PC-3 (cell line): ENCODE data around the gene KCNQ1. TPM values are rescaled to one million over a fixed set of nuclear protein-coding genes. Genes with fewer than 3 reads are reported as not detected.
A peak's percentile ranks its signal among the peaks of the same experiment; 100 is the strongest.

Experiments
- ATAC-seq: fragments of 200-7000 bp; cut with Tn5 transposase; 2 replicates; pipeline ENCODE4 v1.9.1; 2020; ENCODE audit warnings: mild to moderate bottlenecking, moderate library complexity
- Bru-seq: library from RNA; stranded (reverse); fragments of 400-500 nt; gene quantifications from one replicate; lab custom pipeline; 2021; lab: Mats Ljungman, UMichigan
- BruChase-seq, 2 experiments: library from RNA; stranded (reverse); fragments of 400-500 nt; gene quantifications; one replicate each; lab custom pipeline; 2021; lab: Mats Ljungman, UMichigan
- BruUV-seq: library from RNA; stranded (reverse); fragments of 400-500 nt; replicated peaks from 2 replicates; lab custom pipeline; 2021; lab: Mats Ljungman, UMichigan
- CTCF ChIA-PET: fragments of 300-600 bp; sonication (Branson Sonifier 250); formaldehyde crosslinking; loops from one replicate; lab custom pipeline; 2022; ENCODE audit warnings: antibody characterized with exemption; lab: Charles Lee
- POLR2A ChIA-PET: fragments of 300-600 bp; sonication (Branson Sonifier 250); formaldehyde crosslinking; loops from one replicate; lab custom pipeline; 2022; ENCODE audit warnings: antibody characterized with exemption; ENCODE audit not compliant: unreplicated experiment; lab: Charles Lee
- DNase-seq: peaks from one replicate; pipeline ENCODE4 v3.0.0-alpha.2; 2015
- H2AFZ ChIP-seq: fragments of 300-600 bp; sonication (generic); 2 replicates; pipeline ENCODE4 v1.6.0; 2016; ENCODE audit warnings: antibody characterized with exemption, low read length
- H3F3A ChIP-seq: fragments of 300-600 bp; sonication (generic); one replicate; pipeline ENCODE4 v1.6.0; 2017; ENCODE audit warnings: antibody characterized with exemption, low read length, control low read depth, mild to moderate bottlenecking; ENCODE audit not compliant: unreplicated experiment
- H3K27ac ChIP-seq: fragments of 300-600 bp; sonication (generic); 2 replicates; pipeline ENCODE4 v1.5.1; 2016; ENCODE audit warnings: mild to moderate bottlenecking, low read length
- H3K27me3 ChIP-seq: fragments of 300-600 bp; sonication (generic); 2 replicates; pipeline ENCODE4 v1.6.1; 2016; ENCODE audit warnings: low read length, mixed read lengths
- H3K36me3 ChIP-seq: fragments of 300-600 bp; sonication (generic); 2 replicates; pipeline ENCODE4 v1.6.1; 2016; ENCODE audit warnings: low read depth, mixed run types, low read length, mixed read lengths
- H3K4me1 ChIP-seq: fragments of 300-600 bp; sonication (generic); 2 replicates; pipeline ENCODE4 v1.5.1; 2016; ENCODE audit warnings: low read length; ENCODE audit not compliant: insufficient read depth
- H3K4me2 ChIP-seq: fragments of 300-600 bp; sonication (generic); 2 replicates; pipeline ENCODE4 v1.6.0; 2016; ENCODE audit warnings: low read length
- H3K4me3 ChIP-seq: fragments of 300-600 bp; sonication (generic); 2 replicates; pipeline ENCODE4 v1.5.1; 2016; ENCODE audit warnings: mild to moderate bottlenecking, low read length, mixed read lengths
- H3K79me2 ChIP-seq: fragments of 300-600 bp; sonication (generic); 2 replicates; pipeline ENCODE4 v1.6.1; 2017; ENCODE audit warnings: low read length, mixed read lengths
- H3K9ac ChIP-seq: fragments of 300-600 bp; sonication (generic); 2 replicates; pipeline ENCODE4 v1.6.0; 2016; ENCODE audit warnings: mild to moderate bottlenecking, low read length
- H3K9me2 ChIP-seq: fragments of 300-600 bp; sonication (generic); replicated peaks from 2 replicates; pipeline ENCODE4 v1.6.1; 2016; ENCODE audit warnings: mixed run types, low read length, mixed read lengths
- H3K9me3 ChIP-seq: fragments of 300-600 bp; sonication (generic); 2 replicates; pipeline ENCODE4 v1.6.1; 2016; ENCODE audit warnings: low read length, mixed read lengths
- H4K20me1 ChIP-seq: fragments of 300-600 bp; sonication (generic); 2 replicates; pipeline ENCODE4 v1.6.1; 2016; ENCODE audit warnings: low read length, mixed read lengths
- CTCF ChIP-seq: fragments of 300-600 bp; sonication (generic); conservative IDR thresholded peaks from 2 replicates; pipeline ENCODE4 v1.5.1; 2017; ENCODE audit warnings: antibody characterized with exemption, low read depth, mild to moderate bottlenecking, low read length
- EZH2 ChIP-seq: fragments of 300-600 bp; sonication (generic); IDR thresholded peaks from one replicate; pipeline ENCODE4 v1.6.1; 2017; ENCODE audit warnings: antibody characterized with exemption, mild to moderate bottlenecking, low read length; ENCODE audit not compliant: unreplicated experiment
- EZH2phosphoT487 ChIP-seq: fragments of 300-600 bp; sonication (generic); IDR thresholded peaks from 2 replicates; pipeline ENCODE4 v1.6.1; 2018; ENCODE audit warnings: mild to moderate bottlenecking, antibody characterized with exemption, low read length, borderline replicate concordance
- intact Hi-C: fragments of 100-400 bp; cut with micrococcal nuclease; formaldehyde crosslinking; loops from 2 replicates; pipeline ENCODE4 v1.9.0; 2023
- long read RNA-seq: library from polyadenylated mRNA; unstranded; transcript quantifications from one replicate; pipeline ENCODE4 v2.0.0, GENCODE V29; 2021; ENCODE audit not compliant: unreplicated experiment
- total RNA-seq: library from RNA; depleted of rRNA; stranded (reverse); fragments of >200 nt; gene quantifications from 2 replicates; pipeline ENCODE4 v1.2.3, GENCODE V29; 2014; rRNA removed

Gene KCNQ1
- 0.40 and 3.0 TPM in 2 replicates for total RNA-seq
- Bru-seq, nascent RNA: percentile 16 among the genes with signal in this experiment
- percentile 9 among the genes with signal in this experiment for BruChase-seq, experiment 1, labeled RNA remaining after a 6-hour chase
- percentile 13 among the genes with signal in this experiment for BruChase-seq, experiment 2, labeled RNA remaining after a 2-hour chase
- long read RNA-seq, partial matches to known transcripts: 0 of 6 reads
- long read RNA-seq, other reads (novel, unspliced or antisense): 6 of 6 reads

- Histone ChIP-seq H3F3A (no peaks in the 10 kb centered on the region), H3K4me2 (peak within 1 kb of the TSS; percentile 69), H2AFZ (no peak within 1 kb of the TSS), H3K36me3 (no peaks in the 10 kb centered on the region), H4K20me1 (no peaks in the 10 kb centered on the region), H3K79me2 (no peaks in the 10 kb centered on the region), H3K27me3 (peaks cover 7% of the 10 kb centered on the region; the same call in 1 of the 2 replicates), H3K9me3 (no peaks in the 10 kb centered on the region), H3K27ac (no peak within 1 kb of the TSS), H3K9ac (no peak within 1 kb of the TSS), H3K9me2 (no peaks in the 10 kb centered on the region), H3K4me1 (no peaks in the 10 kb centered on the region), H3K4me3 (peak within 1 kb of the TSS; percentile 50; the same call in 1 of the 2 replicates)
- intact Hi-C loops: no loop called here
- peak; percentile 52 for DNase-seq
- CTCF ChIA-PET: no interaction called here
- BruUV-seq: no TSS peak
- no peak for TF ChIP-seq EZH2
- no peak for TF ChIP-seq CTCF
- TF ChIP-seq EZH2phosphoT487: no peak
- POLR2A ChIA-PET: no interaction called here
- peak; percentile 73 for ATAC-seq
These were observed at the start of gene KCNQ1 for GRCh38 chr11:2444821-2445745. Gene KCNQ1, plus strand, starts transcription at chr11:2445008. Its CDS starts 91 bp downstream, at chr11:2445099.

- intact Hi-C loops: no loop called here
- Histone ChIP-seq H3K9me2 (no peaks in the 10 kb centered on the region), H3K4me1 (peaks cover 11% of the 10 kb centered on the region), H3K79me2 (peaks cover 15% of the 10 kb centered on the region), H3K4me3 (no peak overlapping the region), H3K36me3 (no peaks in the 10 kb centered on the region; the same call in 1 of the 2 replicates), H3K9me3 (no peaks in the 10 kb centered on the region), H3K27ac (no peak overlapping the region), H2AFZ (no peak overlapping the region), H3K9ac (no peak overlapping the region), H3K27me3 (no peaks in the 10 kb centered on the region), H3K4me2 (no peak overlapping the region), H4K20me1 (peaks cover 2% of the 10 kb centered on the region; the same call in 1 of the 2 replicates), H3F3A (no peaks in the 10 kb centered on the region)
- TF ChIP-seq EZH2 (no peak), EZH2phosphoT487 (no peak), CTCF (no peak)
- DNase-seq (no peak), ATAC-seq (no peak)
- ChIA-PET CTCF (no interaction called here), POLR2A (no interaction called here)
- no TSS peak for BruUV-seq
These were observed 49.5 kb upstream of the KCNQ1 start for GRCh38 chr11:2395211-2395730.
